Hepatic stellate cell (primary cell): ENCODE data around the gene SP2.

Experiments
- DNase-seq: peaks from one replicate; pipeline ENCODE4 v3.0.0; 2011; ENCODE audit warnings: low spot score

The SP2 gene

GRCh38 chr17:47973541-47973940, 77.5 kb downstream of the SP2 start:
- DNase-seq: no peak

GRCh38 chr17:47975189-47975822, 79.3 kb downstream of the SP2 start:
- DNase-seq: no peak

GRCh38 chr17:47975823-47976205, 79.8 kb downstream of the SP2 start:
- no peak for DNase-seq

- DNase-seq: peak; percentile 85
Observed at GRCh38 chr17:47978324-47978723, 82.3 kb downstream of the SP2 start.
